Hepatocyte (in vitro differentiated cells): ENCODE data around the gene AMER2.

ENCODE experiments used
- CTCF ChIP-seq: fragments of 200-600 bp; sonication (generic); IDR thresholded peaks from 2 replicates; pipeline ENCODE4 v1.5.1; 2016; ENCODE audit warnings: antibody characterized with exemption, mild to moderate bottlenecking; ENCODE audit not compliant: poor library complexity
- EZH2 ChIP-seq: fragments of 200-600 bp; sonication (generic); IDR thresholded peaks from 2 replicates; pipeline ENCODE4 v1.6.1; 2016; ENCODE audit warnings: antibody characterized with exemption, mild to moderate bottlenecking, borderline replicate concordance
- EZH2phosphoT487 ChIP-seq: fragments of 200-600 bp; sonication (generic); IDR thresholded peaks from one replicate; pipeline ENCODE4 v1.6.1; 2018; ENCODE audit warnings: antibody characterized with exemption, mild to moderate bottlenecking, low read depth, moderate library complexity; ENCODE audit not compliant: unreplicated experiment, severe bottlenecking

GRCh38 chr13:25213715-25214114 lies 41.6 kb upstream of the AMER2 start:
- TF ChIP-seq CTCF (no peak), EZH2 (no peak), EZH2phosphoT487 (no peak)
